ENCODE measurements around the gene LANCL3.

Gene LANCL3

DNA sequence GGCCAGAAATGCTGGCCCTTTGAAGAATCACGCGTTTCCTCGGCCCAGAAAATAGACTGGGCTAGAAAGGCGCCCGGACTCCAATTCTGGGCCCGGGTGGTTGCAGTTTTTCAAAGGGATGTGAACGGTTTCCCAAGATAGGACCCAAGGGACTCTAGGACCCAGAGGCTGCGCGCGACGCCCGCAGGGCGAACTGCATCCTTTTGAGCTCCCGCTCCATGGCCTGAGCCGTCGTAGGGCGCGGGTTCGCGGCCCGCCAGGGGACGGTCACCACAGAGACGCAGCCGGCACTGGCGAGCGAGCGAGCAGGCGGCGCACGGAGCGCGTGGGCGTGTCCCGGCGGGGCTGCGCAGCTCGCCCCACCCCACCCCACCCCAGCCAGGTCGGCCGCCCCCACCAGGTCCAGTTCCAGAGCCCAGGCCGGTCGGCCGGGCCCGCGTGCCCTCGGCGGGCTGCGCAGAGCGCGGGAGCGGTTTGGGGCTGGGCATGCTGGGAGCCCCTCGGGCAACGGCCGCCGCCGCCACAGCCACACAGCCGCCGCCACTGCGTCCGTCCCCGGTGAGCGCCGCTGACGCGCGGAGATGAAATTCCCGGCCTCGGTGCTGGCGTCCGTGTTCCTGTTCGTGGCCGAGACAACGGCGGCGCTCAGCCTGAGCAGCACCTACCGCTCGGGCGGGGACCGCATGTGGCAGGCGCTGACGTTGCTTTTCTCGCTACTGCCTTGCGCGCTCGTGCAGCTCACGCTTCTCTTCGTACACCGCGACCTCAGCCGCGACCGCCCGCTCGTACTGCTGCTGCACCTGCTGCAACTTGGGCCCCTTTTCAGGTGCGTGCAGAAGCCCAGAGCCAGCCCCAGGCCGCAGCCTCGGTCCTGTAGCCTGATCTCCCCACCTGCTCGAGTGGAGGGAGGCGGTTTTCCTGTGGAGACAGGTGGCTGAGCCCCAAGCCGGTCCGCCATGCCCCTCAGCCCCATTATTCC is 114.2 kb downstream of the LANCL3 start, which contains the start of gene XK:
Gene XK (plus strand): TSS at position 411 of the 979 bp plus-strand sequence. CDS start 171 bp downstream, at position 582.
- DNase-seq, result peak; percentile 68

- peak; percentile 71 for DNase-seq
Observed at GRCh38 chrX:37686369-37686995, 115.0 kb downstream of the LANCL3 start.

DNA sequence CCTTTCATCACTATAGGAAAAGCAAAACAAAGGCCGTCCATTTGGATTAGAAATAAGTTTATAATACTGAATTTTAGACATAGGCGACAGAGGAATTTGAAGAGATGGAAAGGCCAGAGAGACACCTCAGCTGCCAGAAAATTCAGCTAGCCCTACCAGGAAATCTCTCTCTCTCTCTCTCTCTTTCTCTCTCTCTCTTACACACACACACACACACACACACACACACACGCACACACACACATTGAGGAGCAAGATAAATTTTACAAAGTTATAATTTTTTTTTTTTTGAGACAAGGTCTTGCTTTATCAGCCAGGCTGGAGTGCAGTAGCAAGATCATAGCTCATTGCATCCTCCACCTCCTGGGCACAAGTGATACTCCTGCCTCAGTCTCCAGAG is 115.5 kb downstream of the LANCL3 start:
- no peak for DNase-seq

GRCh38 chrX:37690119-37690518 is 118.7 kb downstream of the LANCL3 start:
- no peak for DNase-seq

DNA sequence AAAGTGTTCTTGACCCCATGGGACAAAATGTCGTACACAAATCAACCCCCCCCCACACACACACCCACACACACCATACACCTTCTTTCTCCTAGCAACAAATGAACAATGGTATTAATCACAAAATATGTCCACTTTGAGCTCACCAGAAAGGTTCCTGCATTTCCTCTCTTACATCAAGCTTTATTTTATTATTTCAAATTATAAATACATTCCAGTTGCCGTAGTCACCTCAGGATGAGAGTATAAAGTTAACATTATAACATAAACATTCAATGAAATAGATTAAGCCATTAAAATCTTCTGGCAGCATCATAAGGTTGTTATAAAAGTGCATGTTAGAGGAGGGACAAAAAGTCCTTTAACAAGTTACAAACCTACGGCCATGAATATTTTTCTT is 121.5 kb downstream of the LANCL3 start:
- DNase-seq, result no peak

- no peak for DNase-seq
Observed at GRCh38 chrX:37697169-37697760, 125.8 kb downstream of the LANCL3 start.

GRCh38 chrX:37701588-37701987 is 130.1 kb downstream of the LANCL3 start:
- no peak for DNase-seq

- DNase-seq, result no peak
Observed at GRCh38 chrX:37711991-37712390, 140.5 kb downstream of the LANCL3 start.

DNA sequence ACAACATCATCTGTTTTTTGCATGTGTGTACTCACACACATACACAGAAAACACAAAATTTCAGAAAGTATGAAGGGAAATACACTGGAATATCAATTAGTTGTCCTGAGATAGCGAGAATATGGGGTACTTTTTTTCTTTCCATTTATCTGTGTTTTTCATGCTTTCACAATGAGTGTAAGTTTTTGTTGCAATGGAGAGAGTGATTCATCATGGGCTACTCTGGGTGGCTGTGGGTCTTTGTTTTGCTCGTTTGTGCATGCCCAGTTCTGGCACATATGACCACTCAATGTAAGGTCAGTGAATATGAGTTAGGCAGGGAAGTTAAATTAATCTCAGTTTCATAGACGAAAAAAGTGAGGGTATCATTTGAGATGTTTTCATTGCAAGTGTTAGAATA is 141.0 kb downstream of the LANCL3 start:
- no peak for DNase-seq

- DNase-seq, result no peak
Observed at GRCh38 chrX:37714479-37714878, 143.0 kb downstream of the LANCL3 start.

GRCh38 chrX:37716602-37717001 is 145.1 kb downstream of the LANCL3 start:
- DNase-seq, result no peak

DNA sequence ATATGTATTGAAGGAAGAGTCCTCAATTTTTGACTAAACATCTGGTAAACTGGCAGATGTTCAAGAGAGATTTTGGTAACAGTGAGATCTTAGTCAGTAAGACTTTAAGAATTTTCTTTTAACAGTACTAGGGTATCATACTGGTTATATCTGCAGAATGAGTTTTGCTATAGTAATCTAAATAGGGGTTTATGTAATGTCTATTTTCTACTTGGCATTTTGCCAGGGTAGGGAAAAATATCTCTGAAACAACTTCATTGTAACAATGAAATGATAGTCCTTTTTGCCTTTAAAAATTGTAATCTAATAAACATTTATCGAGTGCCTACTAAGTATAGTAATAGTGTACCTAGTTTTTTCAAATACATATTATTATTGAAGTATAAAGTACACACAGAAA is 146.2 kb downstream of the LANCL3 start:
- DNase-seq, result no peak

DNA sequence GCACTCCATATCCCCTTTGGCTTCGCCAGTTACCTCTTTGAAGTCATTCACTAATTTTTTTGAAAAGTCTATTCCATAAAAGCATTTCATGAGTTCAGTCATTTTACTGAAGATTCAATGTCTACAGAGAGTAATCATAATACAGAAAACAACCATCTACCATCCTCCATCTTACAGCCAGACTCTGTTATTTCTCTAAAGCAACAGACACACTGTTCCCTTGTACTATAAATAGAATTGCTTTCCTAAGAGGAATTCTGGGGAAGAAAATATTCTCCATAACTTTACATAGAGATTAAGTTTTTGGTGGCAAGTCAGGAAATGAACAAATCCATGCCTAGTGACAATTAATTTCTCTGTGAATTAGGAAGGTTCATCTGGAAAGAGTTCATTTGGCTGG is 151.1 kb downstream of the LANCL3 start:
- DNase-seq, result no peak

GRCh38 chrX:37726346-37726745 is 154.9 kb downstream of the LANCL3 start:
- no peak for DNase-seq

Data from NCI-H2227 treated with DMSO at 0.1 percent for 48 hours (cell line).